Body of pancreas (tissue), 4 donors: Measurements from ENCODE around the gene ZNF638.

Experiments used
- CTCF ChIP-seq, 7 experiments: fragments of 450-650 bp in 4 of 7; fragments of 200-600 bp in 3 of 7; sonication (generic) in 3 of 7; IDR thresholded peaks; one replicate each; pipeline ENCODE4 v1.5.1; 2016 to 2019; ENCODE audit warnings: antibody characterized with exemption in 7 of 7
- POLR2A ChIP-seq, 3 donors: fragments of 450-650 bp; IDR thresholded peaks; one replicate each; pipeline ENCODE4 v1.6.1; 2016; ENCODE audit warnings: antibody characterized with exemption in 3 of 3, mild to moderate bottlenecking in 2 of 3

- TF ChIP-seq CTCF (IDR thresholded peaks at IDR 0.05), result no peak
- TF ChIP-seq POLR2A (IDR thresholded peaks at IDR 0.05), result no peak
Observed at GRCh38 chr2:71460056-71460455, 128.5 kb downstream of the ZNF638 start.
